GM18873 (cell line): Measurements from ENCODE around the gene BRD3OS.

Experiments used
- ATAC-seq: cut with Tn5 transposase; IDR thresholded peaks from one replicate; pipeline ENCODE4 v1.9.1; 2021; ENCODE audit warnings: mild to moderate bottlenecking, moderate library complexity, moderate number of reproducible peaks; ENCODE audit not compliant: unreplicated experiment, low FRiP score

BRD3OS gene, protein sequence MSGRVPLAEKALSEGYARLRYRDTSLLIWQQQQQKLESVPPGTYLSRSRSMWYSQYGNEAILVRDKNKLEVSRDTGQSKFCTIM

DNA sequence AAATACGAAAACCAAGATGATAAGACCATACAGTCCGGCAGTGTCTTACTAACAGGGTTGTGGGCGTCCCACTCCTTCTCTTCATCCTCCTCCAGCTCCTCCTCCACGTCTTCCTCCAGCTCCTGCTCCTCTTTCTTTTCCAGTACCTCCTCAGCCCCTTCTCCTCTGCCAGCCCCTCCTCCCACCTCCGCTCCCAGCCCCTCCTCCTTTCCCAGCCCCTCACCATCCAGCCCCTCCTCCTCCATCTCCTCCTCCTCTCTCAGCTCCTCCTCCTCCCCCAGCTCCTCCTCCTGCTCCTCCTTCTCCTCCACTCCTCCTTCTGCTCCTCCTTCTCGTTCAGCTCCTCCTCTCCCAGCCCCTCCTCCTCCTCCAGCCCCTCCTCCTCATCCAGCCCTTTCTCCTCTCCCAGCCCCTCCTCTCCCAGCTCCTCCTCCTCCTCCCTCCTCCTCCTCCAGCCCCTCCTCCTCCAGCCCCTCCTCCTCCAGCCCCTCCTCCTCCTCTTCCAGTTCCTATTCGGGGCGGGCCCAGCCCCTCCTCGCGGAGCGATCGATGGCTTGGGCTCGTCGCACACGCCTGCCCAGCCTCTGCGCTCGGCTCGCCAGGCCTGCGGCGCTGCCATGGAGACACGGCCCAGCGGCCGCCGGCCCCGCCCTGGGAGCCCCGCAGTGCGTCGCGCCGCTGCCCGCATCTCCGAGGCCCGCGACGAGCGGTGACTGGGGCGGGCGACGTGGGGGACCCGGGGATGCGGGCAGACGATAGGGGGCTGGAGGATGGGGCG lies at the start of gene BRD3OS:
BRD3OS (plus strand) TSS at position 654 of the 778 bp plus-strand sequence. CDS start 1,267 bp downstream, outside the sequence.
- peak; percentile 48 for ATAC-seq

DNA sequence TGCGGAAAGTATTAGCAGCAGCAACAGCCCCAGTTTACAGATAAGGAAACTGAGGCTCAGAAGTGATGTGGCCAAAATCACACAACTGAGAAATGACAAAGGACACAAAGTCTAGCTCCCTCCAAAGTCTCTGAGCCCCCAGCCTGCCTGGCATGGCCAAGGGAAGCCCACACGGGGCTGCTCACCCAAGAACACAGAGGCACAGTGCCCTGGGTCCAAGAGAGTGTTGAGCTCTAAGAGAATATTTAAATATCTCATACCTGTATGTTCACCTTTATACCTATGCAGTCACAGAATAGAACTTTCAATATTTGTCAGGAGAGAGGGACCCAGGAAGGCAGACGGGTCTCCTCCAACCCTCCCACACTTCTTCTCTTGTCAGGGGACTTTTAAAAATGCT lies 49.8 kb upstream of the BRD3OS start:
- no peak for ATAC-seq

DNA sequence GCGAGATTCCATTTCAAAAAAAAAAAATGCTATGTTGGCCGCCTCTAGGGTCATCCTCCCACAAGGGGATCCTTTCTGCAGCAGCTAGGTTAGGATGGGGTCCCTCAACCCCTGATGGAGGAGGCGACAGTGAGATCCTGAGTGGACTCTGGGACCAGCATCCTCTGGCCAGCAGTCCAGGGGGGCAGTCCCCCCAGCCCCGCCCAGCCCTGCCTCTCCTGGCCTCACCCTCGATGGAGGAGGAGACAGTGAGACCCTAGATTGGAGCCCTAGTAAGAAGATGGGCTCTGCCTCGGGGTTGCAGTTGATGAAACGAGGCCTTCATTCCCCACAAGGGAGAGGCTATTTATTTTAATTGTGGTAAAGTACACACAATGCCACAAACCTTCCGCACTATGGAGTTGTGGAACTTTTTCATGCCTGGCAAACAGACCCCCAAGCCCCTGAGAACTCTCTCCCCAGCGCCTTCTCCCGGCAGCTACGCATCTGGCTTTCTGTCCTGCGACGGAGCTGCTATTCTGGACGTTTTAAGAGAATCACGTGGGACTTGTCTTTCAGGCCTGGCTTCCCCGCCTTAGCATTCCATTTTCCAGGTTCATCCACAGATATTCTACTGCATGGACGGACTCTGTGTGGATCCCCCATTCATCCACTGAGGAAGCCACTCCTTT lies 49.0 kb upstream of the BRD3OS start:
- no peak for ATAC-seq

DNA sequence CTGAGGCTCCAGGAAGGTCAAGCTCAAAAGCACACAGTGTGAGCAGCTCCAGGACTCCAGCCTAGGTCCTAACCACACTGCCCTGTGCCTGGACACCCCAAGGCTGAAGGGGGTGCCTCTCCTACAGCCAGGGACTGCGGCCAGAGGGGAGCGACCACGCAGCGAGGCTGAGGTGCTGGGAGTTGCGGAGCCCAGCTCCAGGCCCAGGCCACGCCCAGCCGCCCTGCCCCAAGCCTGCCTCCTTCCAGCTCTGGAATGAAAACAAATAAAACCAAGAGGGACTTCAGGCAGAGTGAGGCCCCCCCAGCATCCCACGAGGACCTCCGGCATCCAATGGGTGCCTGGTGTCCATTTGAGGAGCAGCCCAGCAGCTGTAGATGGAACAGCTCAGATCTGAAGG lies 48.4 kb upstream of the BRD3OS start:
- ATAC-seq: no peak

DNA sequence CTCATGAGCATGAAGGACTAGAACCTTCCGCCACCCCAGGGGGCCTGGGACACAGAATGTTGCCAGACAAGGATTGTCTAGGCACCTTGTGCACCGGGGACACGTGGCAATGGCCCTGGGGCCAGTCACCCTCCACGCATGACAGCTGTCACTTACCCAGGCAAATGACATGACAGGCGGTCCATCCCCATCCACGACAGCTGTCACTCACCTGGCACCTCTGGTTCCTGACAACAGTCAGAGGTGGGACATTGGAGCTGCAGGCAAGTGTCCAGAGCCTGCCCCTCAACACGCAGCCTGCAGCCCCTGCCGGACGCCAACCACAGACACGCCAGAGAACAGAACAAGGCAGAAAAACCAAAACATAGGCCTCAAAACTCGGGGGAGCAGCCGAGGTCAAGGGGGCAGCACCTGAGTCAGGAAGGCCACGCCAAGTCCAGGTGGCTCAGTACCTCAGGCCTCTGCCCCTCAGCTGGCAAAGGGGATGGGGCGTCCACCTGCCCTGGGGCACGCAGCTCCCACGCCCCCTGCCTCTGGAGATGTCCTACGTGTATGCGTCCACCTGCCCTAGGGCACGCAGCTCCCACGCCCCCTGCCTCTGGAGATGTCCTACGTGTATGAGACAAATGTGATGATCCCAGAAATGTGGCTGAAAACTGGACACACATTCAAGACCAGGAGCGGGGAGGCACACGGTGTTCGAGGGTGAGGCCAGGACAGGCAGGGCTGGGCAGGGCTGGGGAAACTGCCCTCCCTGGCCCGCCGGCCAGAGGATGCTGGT lies 47.7 kb upstream of the BRD3OS start:
- no peak for ATAC-seq

DNA sequence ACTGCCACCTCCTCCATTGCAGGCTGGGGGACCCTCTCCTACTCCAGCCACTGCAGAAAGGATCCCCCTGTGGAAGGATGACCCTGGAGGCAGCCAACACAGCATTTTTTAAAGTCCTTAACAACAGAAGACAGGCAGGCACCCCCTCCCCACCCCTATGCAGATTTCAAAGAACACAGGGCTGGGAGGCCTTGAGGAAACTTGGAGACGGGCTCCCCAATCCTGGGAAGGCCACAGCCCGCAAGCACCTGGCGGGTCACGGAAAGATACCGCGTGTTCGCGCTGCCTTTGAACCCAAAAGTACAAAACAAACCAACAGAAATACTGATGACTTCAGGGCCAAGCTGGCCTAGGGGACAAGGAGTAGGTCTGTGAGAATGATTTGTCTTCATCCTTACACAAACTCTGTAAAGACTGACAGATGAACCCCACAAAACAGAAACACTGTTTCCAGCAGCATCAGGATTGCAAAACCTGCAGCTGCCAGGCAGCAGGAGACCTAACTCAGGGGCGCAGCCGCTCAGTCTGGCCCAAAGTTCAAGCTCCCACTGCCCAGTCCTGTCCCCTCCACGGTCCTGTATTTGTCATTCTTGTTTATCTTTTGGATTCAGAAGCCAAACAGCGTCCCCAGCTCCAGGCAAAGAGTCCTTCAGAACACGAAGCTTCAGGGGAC lies 46.9 kb upstream of the BRD3OS start:
- ATAC-seq: no peak

DNA sequence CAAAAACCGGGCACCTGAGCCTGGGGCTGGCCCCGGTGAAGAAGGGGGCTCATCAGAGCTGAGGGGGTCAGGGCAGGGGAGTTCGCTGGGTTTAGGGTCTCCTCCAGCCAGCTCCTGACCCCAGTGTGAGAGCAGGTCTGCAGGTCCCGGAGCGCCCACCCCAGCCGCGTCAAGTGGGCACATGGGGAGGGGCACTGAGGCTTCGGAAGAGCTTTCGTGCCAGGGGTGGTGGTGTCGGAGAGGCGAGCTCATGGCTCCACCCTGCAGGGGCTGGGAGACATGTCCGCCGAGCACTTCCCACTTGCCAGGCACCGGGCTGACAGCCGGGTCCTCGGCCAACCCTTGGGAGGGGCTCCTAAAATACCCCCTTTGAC lies 46.4 kb upstream of the BRD3OS start:
- ATAC-seq: no peak

DNA sequence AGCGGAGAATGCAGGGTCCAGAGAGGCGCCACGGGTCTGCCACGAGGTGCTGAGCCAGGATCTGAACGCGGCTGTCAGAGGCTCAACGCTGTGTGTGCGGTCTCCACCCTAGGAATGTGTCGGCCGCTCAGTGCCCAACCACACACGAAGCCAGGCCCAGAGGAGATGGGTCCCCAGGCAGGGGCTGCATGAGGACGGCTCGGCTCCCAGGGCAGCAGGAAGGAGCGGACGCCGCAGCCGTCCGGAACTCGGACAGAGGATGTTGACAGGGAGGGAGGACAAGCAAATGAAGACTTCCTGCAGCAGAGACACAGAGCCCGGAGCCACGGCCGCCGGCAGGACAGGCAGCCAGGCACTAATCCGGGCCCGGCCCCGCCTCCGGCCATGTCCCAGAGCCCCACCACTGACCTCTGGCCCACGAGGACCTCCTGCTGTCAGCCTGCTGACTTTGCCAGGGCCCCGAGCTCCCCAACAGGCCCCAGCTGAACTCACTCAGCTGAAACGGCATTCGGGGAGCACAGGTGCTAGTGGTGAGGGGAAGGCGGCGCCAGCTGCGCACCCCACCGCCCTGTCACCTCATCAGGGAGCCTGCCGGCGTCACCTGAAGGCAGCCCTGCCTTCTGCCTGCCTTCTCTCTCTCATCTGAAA lies 45.9 kb upstream of the BRD3OS start:
- no peak for ATAC-seq

DNA sequence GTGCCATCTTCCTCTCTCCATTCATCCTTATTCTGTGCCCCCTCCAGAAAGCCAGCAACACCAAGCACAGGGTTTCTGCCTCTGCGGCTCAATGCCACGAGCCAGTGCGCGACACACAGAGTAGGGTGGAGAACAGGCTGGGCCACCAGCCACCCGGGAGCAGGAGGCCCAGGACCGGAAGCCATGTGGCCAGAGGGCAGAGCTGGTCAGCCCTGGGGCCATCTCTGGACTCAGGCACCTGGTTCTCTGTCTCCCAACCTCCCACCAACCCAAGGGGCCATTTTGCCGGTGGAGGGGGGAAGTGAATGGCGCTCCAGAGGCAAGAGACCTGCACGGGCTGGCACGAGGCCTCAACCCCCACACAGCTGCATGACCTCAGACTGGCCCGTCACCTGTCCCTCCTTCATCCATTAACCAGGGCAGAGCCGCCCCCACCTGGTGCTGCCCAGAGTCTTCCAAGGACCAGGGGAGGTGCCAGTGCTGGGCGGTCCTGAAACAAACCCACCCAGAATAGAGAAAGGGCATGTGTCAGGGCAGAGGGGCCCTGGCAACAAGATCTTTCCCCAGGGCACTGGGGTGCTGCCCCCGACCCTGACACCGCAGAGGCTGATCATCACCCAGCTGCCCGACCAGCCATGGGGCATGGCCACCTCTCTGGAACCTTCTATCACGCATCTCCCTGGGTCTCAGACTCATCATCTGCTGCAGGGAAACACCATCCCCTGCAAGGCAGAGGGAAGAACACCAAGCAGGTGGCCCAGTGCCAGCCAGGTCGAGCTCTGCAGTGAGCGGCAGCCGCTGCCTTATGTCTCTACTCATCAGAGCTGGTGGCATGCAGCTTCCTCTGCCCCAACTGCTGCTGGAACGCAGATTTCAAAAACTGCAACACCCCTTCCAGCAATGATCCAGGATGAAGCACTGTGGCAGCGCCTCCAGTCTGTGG lies 45.1 kb upstream of the BRD3OS start:
- no peak for ATAC-seq

DNA sequence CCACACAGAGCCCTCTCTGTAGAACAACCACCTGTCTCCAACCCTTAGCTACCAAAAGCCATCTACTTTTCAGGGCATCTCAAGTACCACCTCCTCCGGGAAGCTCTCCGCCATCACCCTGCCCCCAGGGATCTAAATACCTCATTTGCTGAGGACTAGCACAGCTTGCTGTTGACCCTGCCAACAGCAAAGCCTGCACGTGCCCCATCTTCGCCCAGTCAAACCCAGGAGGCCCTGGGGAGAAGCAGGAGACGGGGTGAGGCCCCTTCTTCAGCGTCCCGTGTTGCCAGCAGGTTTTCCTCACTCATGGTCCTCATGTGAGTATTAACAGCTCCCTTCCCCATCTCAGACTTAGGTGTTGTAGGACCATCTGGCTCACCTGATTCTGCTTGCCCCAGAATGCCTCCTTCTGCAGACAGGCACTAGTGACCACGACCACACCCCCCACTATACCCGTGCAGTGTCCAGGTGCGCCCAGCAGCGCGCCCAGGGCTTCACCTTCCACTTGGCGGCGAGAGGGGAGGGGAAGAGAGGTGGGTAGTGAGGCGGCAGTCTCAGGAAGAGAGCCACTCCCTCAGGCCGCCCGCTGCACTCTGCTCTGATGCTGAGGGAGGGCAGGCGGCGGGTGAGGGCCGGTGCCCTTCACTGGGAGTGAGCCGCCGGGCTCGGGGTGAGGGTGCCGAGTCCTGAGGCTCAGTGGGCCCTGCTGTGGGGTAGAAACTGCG lies 44.3 kb upstream of the BRD3OS start:
- no peak for ATAC-seq

DNA sequence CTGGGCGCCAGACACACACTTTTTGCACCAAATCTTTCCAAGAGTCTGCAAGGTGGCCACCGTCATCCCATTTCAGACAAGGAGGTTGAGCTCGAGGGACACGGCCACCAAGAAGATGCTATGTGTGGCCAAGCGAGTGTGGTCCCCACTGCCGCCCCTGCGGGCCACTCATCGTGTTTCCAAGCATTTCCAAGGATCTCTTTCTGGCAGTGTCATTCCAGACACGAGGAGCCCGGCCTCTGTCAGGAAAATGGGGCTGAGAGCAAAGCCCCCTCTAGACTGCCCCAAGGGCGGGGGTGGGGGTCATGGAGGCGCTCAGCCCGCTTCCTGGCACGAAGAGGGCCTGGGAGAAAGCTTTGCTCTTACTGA lies 43.7 kb upstream of the BRD3OS start:
- ATAC-seq: no peak

DNA sequence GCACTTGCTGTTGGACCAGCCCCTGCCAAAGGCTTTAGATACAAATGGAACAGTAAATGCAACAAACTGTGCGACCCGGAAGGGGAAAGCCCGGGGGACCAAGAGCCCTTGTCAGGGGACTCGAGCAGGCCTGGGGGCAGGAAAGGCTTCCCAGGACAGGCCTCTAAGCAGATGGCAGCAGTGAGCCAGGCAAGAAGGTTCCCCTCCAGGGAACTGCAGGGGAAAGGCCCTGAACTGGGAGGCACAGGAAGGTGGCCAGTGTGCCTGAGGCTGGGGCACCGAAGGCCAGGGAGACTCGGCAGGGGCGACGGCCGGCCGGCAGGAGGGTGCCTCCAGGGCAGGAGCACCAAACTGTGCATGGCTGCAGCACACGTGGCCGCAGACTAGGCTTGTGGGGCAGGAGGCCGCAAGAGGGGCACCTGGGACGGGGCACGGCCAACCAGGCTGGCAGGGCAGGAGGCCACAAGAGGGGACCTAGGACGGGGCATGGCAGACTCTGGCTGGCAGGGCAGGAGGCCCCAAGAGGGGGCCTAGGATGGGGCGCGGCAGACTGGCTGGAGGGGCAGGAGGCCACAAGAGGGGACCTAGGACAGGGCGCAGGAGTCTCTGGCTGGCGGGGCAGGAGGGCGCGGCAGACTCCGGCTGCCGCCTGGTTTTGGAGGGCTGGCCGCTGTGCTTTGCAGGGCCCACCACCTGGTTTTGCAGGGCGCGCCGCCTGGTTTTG lies 43.2 kb upstream of the BRD3OS start:
- no peak for ATAC-seq

DNA sequence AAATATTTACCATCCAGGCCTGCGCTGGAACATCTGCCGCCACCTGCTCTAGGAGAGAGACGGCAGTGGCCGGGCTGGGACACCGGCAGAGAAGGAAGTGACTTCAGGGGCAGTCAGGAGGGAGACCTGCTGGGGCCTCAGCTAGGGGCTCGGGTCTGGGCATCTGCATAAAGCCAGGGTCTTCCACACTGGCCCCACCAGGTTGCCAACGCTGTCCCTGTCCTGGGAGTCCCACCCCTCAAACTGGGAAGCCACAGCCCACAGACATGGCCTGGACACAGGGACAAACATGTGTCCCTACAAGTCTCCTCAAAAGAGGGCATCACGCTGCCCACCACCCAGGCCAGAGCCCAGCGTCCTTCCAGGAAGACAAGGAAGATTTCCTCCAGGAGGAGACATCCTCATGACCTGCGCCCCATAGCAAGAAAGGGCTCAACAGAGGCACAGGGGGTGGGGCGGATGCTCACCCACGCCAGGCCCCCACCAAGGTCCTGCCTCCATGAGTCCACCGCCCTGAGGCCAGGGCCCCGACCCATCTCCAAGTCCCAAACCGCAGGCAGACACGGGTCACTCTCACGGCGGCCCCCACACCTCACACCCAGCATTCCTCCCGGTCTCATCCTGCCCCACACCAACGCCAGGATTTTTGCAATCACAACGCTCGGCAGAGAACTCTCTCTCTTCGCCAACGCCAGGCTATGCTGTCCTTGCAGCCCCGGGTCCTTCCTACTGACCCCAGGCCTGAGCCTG lies 42.1 kb upstream of the BRD3OS start:
- ATAC-seq: no peak

DNA sequence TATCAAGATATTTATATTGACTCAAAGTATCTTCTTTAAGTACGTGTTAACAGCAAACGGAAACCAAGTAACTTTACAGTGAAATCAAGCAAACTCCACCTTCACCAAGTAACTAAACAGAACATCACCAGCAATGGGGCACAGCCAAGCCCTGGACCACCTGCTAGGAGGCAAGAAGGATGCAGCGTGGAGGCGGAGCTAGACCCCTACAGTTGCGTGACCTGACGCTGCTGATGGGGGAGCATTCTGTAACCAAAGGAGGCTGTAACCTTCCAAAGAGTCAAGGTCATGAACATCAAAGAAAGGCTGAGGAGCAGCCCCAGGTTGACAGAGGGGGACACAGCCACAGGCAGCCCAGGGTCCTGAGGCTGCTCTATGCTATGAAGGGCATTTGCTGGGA lies 39.2 kb upstream of the BRD3OS start:
- ATAC-seq: no peak

DNA sequence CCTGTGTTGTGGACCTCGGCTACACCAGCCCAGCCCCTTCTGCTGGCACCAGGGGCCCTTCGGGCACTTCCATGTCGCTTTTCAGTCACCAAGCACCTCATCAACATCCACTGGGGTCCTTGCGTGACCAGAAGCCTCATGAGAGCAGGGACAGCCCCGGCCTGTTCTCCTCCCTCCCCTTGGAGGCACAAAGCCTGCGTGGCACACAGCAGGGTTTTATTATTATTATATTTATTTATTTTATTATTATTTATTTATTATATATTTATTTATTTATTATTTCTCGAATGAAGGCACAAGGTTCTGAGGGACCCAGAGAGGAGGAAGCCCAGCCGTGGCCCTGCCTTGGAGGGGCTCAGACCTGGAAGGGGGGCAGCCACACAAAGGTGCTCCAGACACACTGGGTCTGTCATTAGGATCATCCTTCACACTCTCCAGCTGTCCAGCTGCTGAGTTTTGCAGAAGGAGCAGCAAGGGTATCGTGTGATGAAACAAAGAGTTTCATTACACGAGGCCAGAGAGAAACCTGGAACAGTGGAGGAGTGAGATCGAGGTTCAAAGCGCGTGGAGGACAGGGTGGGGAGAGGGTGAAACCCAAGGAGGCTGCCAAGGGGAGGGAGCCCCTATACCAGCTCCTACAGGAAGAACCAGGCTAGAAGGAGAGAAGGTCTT lies 38.4 kb upstream of the BRD3OS start:
- ATAC-seq: no peak

DNA sequence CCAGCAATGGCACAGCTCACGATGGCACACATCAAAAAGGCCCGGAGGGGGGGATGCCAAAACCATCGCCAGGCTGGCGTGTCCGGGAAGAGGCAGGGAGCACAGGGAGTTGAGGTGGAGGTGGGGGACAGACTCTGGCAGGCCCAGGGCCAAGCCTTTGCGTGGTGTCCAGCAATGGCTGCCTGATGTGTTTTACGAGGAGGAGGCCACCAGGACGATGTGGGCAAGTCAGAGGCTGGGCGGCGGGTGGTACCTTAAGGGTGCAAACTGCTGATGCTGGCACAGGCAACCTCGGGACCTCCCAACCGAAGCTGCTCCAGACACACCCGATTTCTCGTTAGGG lies 37.9 kb upstream of the BRD3OS start:
- ATAC-seq: no peak
